ENCODE data around the gene CLTC.

CLTC gene

GRCh38 chr17:59699218-59699617 lies 79.5 kb downstream of the CLTC start:
- H3K36me3 ChIP-seq (ENCODE audit: low read depth): peaks cover 98% of the 10 kb centered on the region
- no peaks in the 10 kb centered on the region for H3K9me3 ChIP-seq (ENCODE audit: severe bottlenecking)
- no peaks in the 10 kb centered on the region for H3K4me1 ChIP-seq (ENCODE audit: insufficient read depth, poor library complexity, severe bottlenecking)
- H3K27me3 ChIP-seq (ENCODE audit: insufficient read depth, poor library complexity, severe bottlenecking): no peaks in the 10 kb centered on the region
- TF ChIP-seq CTCF (IDR thresholded peaks at IDR 0.05; ENCODE audit: poor library complexity, severe bottlenecking): no peak
- H3K4me3 ChIP-seq (ENCODE audit: severe bottlenecking): no peak overlapping the region
- ATAC-seq (ENCODE audit: low read depth): no peak
- H3K27ac ChIP-seq (ENCODE audit: poor library complexity, severe bottlenecking): no peak overlapping the region
- no peak for DNase-seq (ENCODE audit: low spot score)

GRCh38 chr17:59699786-59700185 lies 80.1 kb downstream of the CLTC start:
- Histone ChIP-seq H3K27me3 (ENCODE audit: insufficient read depth, poor library complexity, severe bottlenecking) (no peaks in the 10 kb centered on the region), H3K4me1 (ENCODE audit: insufficient read depth, poor library complexity, severe bottlenecking) (no peaks in the 10 kb centered on the region), H3K36me3 (ENCODE audit: low read depth) (peaks cover 98% of the 10 kb centered on the region), H3K9me3 (ENCODE audit: severe bottlenecking) (no peaks in the 10 kb centered on the region), H3K4me3 (ENCODE audit: severe bottlenecking) (no peak overlapping the region), H3K27ac (ENCODE audit: poor library complexity, severe bottlenecking) (no peak overlapping the region)
- ATAC-seq (ENCODE audit: low read depth) (no peak), DNase-seq (ENCODE audit: low spot score) (no peak)
- no peak for TF ChIP-seq CTCF (IDR thresholded peaks at IDR 0.05; ENCODE audit: poor library complexity, severe bottlenecking)

GRCh38 chr17:59702304-59702703 lies 82.6 kb downstream of the CLTC start:
- H3K4me3 ChIP-seq (ENCODE audit: severe bottlenecking): no peak overlapping the region
- no peak for DNase-seq (ENCODE audit: low spot score)
- no peak for TF ChIP-seq CTCF (IDR thresholded peaks at IDR 0.05; ENCODE audit: poor library complexity, severe bottlenecking)

GRCh38 chr17:59707149-59707970 lies 87.7 kb downstream of the CLTC start, which contains the start of the genes PTRH2 and VMP1:
PTRH2 (minus strand) TSS chr17:59707430; CDS start chr17:59697978, 9,452 bp downstream.
VMP1 (plus strand) TSS chr17:59707654; CDS start chr17:59731447, 23,793 bp downstream.
- Histone ChIP-seq H3K9me3 (ENCODE audit: severe bottlenecking) (no peaks in the 10 kb centered on the region), H3K36me3 (ENCODE audit: low read depth) (peaks cover 36% of the 10 kb centered on the region), H3K4me3 (ENCODE audit: severe bottlenecking) (peak within 1 kb of the TSS; percentile 51), H3K27ac (ENCODE audit: poor library complexity, severe bottlenecking) (peak within 1 kb of the TSS; percentile 71), H3K27me3 (ENCODE audit: insufficient read depth, poor library complexity, severe bottlenecking) (no peaks in the 10 kb centered on the region), H3K4me1 (ENCODE audit: insufficient read depth, poor library complexity, severe bottlenecking) (peaks cover 15% of the 10 kb centered on the region)
- no peak for TF ChIP-seq CTCF (IDR thresholded peaks at IDR 0.05; ENCODE audit: poor library complexity, severe bottlenecking)
- ATAC-seq (ENCODE audit: low read depth) (peak; percentile 97), DNase-seq (ENCODE audit: low spot score) (peak; percentile 99)

More at GRCh38 chr17:59702304-59702703, 82.6 kb downstream of the CLTC start:
- Histone ChIP-seq H3K27me3 (ENCODE audit: insufficient read depth, poor library complexity, severe bottlenecking) (no peaks in the 10 kb centered on the region), H3K9me3 (ENCODE audit: severe bottlenecking) (no peaks in the 10 kb centered on the region), H3K27ac (ENCODE audit: poor library complexity, severe bottlenecking) (no peak overlapping the region), H3K36me3 (ENCODE audit: low read depth) (peaks cover 81% of the 10 kb centered on the region), H3K4me1 (ENCODE audit: insufficient read depth, poor library complexity, severe bottlenecking) (peaks cover 3% of the 10 kb centered on the region)
- ATAC-seq (ENCODE audit: low read depth): no peak

- no peaks in the 10 kb centered on the region for H3K27me3 ChIP-seq (ENCODE audit: insufficient read depth, poor library complexity, severe bottlenecking)
- peak overlapping the region; percentile 71 for H3K27ac ChIP-seq (ENCODE audit: poor library complexity, severe bottlenecking)
- DNase-seq (ENCODE audit: low spot score) (no peak), ATAC-seq (ENCODE audit: low read depth) (peak; percentile 7; the same call in 2 of the 3 replicates)
- H3K36me3 ChIP-seq (ENCODE audit: low read depth): peaks cover 29% of the 10 kb centered on the region
- no peak for TF ChIP-seq CTCF (IDR thresholded peaks at IDR 0.05; ENCODE audit: poor library complexity, severe bottlenecking)
- peaks cover 15% of the 10 kb centered on the region for H3K4me1 ChIP-seq (ENCODE audit: insufficient read depth, poor library complexity, severe bottlenecking)
- peak overlapping the region; percentile 51 for H3K4me3 ChIP-seq (ENCODE audit: severe bottlenecking)
- no peaks in the 10 kb centered on the region for H3K9me3 ChIP-seq (ENCODE audit: severe bottlenecking)
These were observed 88.3 kb downstream of the CLTC start for GRCh38 chr17:59707971-59708430.
